ENCODE measurements around the gene XPC. TPM values are rescaled to one million over a fixed set of nuclear protein-coding genes. Genes with fewer than 3 reads are reported as not detected.

Gene XPC
- total RNA-seq, 1 donor from 2014 or later = 40.1 TPM

GRCh38 chr3:14201940-14202684, 23.7 kb upstream of the XPC start:
- TF ChIP-seq CTCF (IDR thresholded peaks at IDR 0.05; ENCODE audit: unreplicated experiment) = no peak
- Mint-ChIP-seq H3K9me3 (ENCODE audit: low read depth) (no peaks in the 10 kb centered on the region), H3K4me3 (ENCODE audit: low read depth) (no peak overlapping the region), H3K36me3 (ENCODE audit: insufficient read depth) (peaks cover 3% of the 10 kb centered on the region), H3K4me1 (ENCODE audit: low read depth) (peaks cover 7% of the 10 kb centered on the region), H3K27me3 (no peaks in the 10 kb centered on the region), H3K27ac (no peak overlapping the region)
- no peak for DNase-seq (ENCODE audit: low spot score, unreplicated experiment)

GRCh38 chr3:14200841-14201240, 22.4 kb upstream of the XPC start:
- no peaks in the 10 kb centered on the region for H3K9me3 Mint-ChIP-seq (ENCODE audit: low read depth)
- no peaks in the 10 kb centered on the region for H3K27me3 Mint-ChIP-seq
- no peak overlapping the region for H3K4me3 Mint-ChIP-seq (ENCODE audit: low read depth)
- H3K27ac Mint-ChIP-seq = no peak overlapping the region
- TF ChIP-seq CTCF (IDR thresholded peaks at IDR 0.05; ENCODE audit: unreplicated experiment) = no peak
- peaks cover 6% of the 10 kb centered on the region for H3K36me3 Mint-ChIP-seq (ENCODE audit: insufficient read depth)
- peaks cover 7% of the 10 kb centered on the region for H3K4me1 Mint-ChIP-seq (ENCODE audit: low read depth)
- no peak for DNase-seq (ENCODE audit: low spot score, unreplicated experiment)

GRCh38 chr3:14200276-14200675, 21.9 kb upstream of the XPC start:
- TF ChIP-seq CTCF (IDR thresholded peaks at IDR 0.05; ENCODE audit: unreplicated experiment) = no peak
- H3K9me3 Mint-ChIP-seq (ENCODE audit: low read depth) = no peaks in the 10 kb centered on the region
- DNase-seq (ENCODE audit: low spot score, unreplicated experiment) = no peak
- no peaks in the 10 kb centered on the region for H3K27me3 Mint-ChIP-seq
- no peak overlapping the region for H3K27ac Mint-ChIP-seq
- H3K4me1 Mint-ChIP-seq (ENCODE audit: low read depth) = peaks cover 7% of the 10 kb centered on the region
- H3K36me3 Mint-ChIP-seq (ENCODE audit: insufficient read depth) = peaks cover 6% of the 10 kb centered on the region
- no peak overlapping the region for H3K4me3 Mint-ChIP-seq (ENCODE audit: low read depth)

GRCh38 chr3:14199641-14200040, 21.2 kb upstream of the XPC start:
- H3K27me3 Mint-ChIP-seq = no peaks in the 10 kb centered on the region
- no peak for TF ChIP-seq CTCF (IDR thresholded peaks at IDR 0.05; ENCODE audit: unreplicated experiment)
- no peak overlapping the region for H3K27ac Mint-ChIP-seq
- H3K4me1 Mint-ChIP-seq (ENCODE audit: low read depth) = peaks cover 7% of the 10 kb centered on the region
- DNase-seq (ENCODE audit: low spot score, unreplicated experiment) = no peak
- no peaks in the 10 kb centered on the region for H3K9me3 Mint-ChIP-seq (ENCODE audit: low read depth)
- peaks cover 7% of the 10 kb centered on the region for H3K36me3 Mint-ChIP-seq (ENCODE audit: insufficient read depth)
- H3K4me3 Mint-ChIP-seq (ENCODE audit: low read depth) = no peak overlapping the region

- Mint-ChIP-seq H3K27me3 (no peaks in the 10 kb centered on the region), H3K4me1 (ENCODE audit: low read depth) (no peaks in the 10 kb centered on the region), H3K4me3 (ENCODE audit: low read depth) (no peak overlapping the region), H3K9me3 (ENCODE audit: low read depth) (peaks cover 5% of the 10 kb centered on the region), H3K27ac (no peak overlapping the region), H3K36me3 (ENCODE audit: insufficient read depth) (peaks cover 15% of the 10 kb centered on the region)
- DNase-seq (ENCODE audit: low spot score, unreplicated experiment) = no peak
- TF ChIP-seq CTCF (IDR thresholded peaks at IDR 0.05; ENCODE audit: unreplicated experiment) = no peak
These were observed 16.5 kb upstream of the XPC start for GRCh38 chr3:14194865-14195264.

All from progenitor cell of endocrine pancreas (in vitro differentiated cells).